GM13976 (cell line): ENCODE data around the gene CKLF.
"Not testable (repeated sequence)": the region's sequence is repeated elsewhere in the genome, so short reads cannot be mapped to it uniquely, and the experiment has no call there.

Experiments
- DNase-seq: peaks from one replicate; pipeline ENCODE4 v3.0.0; 2012; ENCODE audit warnings: low spot score
- in situ Hi-C: fragments of 300-500 bp; cut with MboI; formaldehyde crosslinking; loops from one replicate; pipeline ENCODE4 v1.12.0; 2022; ENCODE audit warnings: low sequenced_read_pairs, mixed read lengths, inconsistent platforms; ENCODE audit not compliant: unreplicated experiment
- TF ChIP-seq, protein P1 (sequence below): IDR thresholded peaks from 2 replicates; pipeline ENCODE4 v1.5.1; 2012; ENCODE audit warnings: borderline replicate concordance, mild to moderate bottlenecking; ENCODE audit not compliant: insufficient read depth; ENCODE audit errors: extremely low read depth, missing control alignments, control extremely low read depth

CKLF gene

GRCh38 chr16:66588981-66589713 lies 36.8 kb downstream of the CKLF start:
- TF ChIP-seq, protein P1, sequence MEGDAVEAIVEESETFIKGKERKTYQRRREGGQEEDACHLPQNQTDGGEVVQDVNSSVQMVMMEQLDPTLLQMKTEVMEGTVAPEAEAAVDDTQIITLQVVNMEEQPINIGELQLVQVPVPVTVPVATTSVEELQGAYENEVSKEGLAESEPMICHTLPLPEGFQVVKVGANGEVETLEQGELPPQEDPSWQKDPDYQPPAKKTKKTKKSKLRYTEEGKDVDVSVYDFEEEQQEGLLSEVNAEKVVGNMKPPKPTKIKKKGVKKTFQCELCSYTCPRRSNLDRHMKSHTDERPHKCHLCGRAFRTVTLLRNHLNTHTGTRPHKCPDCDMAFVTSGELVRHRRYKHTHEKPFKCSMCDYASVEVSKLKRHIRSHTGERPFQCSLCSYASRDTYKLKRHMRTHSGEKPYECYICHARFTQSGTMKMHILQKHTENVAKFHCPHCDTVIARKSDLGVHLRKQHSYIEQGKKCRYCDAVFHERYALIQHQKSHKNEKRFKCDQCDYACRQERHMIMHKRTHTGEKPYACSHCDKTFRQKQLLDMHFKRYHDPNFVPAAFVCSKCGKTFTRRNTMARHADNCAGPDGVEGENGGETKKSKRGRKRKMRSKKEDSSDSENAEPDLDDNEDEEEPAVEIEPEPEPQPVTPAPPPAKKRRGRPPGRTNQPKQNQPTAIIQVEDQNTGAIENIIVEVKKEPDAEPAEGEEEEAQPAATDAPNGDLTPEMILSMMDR: peak; percentile 88
- DNase-seq: peak; percentile 87
- in situ Hi-C loops: loop anchor here (10.0 kb wide), 1 partner anchor 174 kb away; no protein-coding TSS in a partner anchor

GRCh38 chr16:66590322-66590721 lies 37.9 kb downstream of the CKLF start:
- DNase-seq: peak; percentile 50
- in situ Hi-C loops: no loop called here
- TF ChIP-seq, protein P1: no peak

- TF ChIP-seq, protein P1: no peak
- no peak for DNase-seq
- in situ Hi-C loops: no loop called here
These were observed 38.6 kb downstream of the CKLF start for GRCh38 chr16:66591018-66591417.

GRCh38 chr16:66592241-66592640 lies 39.9 kb downstream of the CKLF start:
- TF ChIP-seq, protein P1: no peak
- in situ Hi-C loops: no loop called here
- DNase-seq: no peak

GRCh38 chr16:66592814-66593213 lies 40.4 kb downstream of the CKLF start:
- TF ChIP-seq, protein P1: no peak
- in situ Hi-C loops: no loop called here
- DNase-seq: no peak

DNA sequence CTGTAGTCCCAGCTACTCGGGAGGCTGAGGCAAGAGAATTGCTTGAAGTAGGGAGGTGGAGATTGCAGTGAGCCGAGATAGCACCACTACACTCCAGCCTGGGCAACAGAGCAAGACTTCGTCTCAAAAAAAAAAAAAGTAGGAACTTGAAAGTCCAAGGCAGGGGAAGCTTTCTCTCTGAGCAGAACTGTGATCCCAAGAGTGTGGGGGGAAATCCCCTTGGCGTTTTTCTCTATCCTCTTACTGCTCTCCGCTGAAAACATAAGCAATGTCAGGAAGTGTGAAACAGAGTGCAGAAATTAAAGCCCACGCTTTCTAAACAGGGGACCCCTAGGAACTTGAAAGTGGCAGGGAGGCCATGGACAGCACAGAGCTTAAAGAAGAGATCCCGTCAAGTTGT lies 42.4 kb downstream of the CKLF start:
- in situ Hi-C loops: no loop called here
- TF ChIP-seq, protein P1: no peak
- DNase-seq: no peak

- DNase-seq, in situ Hi-C loops: not testable (repeated sequence)
These were observed 44.2 kb downstream of the CKLF start for GRCh38 chr16:66596559-66596958.
